GM19043 (cell line): ENCODE data around the gene IL20.
"Not testable (repeated sequence)": the region's sequence is repeated elsewhere in the genome, so short reads cannot be mapped to it uniquely, and the experiment has no call there.

Experiments used
- ATAC-seq: cut with Tn5 transposase; IDR thresholded peaks from one replicate; pipeline ENCODE4 v1.9.1; 2021; ENCODE audit warnings: low read depth; ENCODE audit not compliant: unreplicated experiment

IL20 gene

DNA sequence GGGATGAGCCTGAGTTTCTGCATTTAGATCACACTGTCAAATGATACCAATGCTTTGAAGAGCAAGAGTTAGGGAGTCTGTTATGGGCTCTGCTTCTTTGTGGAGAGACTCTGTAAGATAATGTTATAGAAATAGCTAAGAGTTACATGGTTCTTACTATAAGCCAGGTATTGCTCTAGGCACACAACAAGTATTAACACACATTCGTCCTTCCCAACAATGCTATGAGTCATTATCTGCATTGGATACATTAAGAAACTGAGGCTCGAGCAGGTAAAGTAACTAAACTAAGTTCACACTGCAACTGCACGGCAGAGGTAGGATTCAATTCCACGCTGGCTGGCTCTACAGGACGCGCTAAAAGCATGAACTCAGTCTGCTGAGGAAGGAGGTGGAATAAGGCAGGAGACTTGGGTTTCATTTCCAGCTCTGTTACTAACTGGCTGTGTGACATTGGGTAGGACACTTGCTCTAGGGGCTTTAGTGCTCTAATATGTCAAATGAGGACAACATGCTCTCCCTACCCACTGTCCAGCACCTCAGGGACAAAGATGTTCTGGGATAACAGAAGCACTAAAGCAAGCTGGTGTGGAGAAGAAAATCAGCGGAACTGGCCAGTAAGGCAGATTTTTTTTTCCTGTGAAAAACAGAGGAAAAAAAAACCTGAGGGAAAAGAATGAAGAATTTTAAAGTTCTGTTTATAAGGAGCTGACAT, 23.7 kb upstream of the IL20 start:
- no peak for ATAC-seq

- no peak for ATAC-seq
Measured at GRCh38 chr1:206842854-206843253, 22.6 kb upstream of the IL20 start.

DNA sequence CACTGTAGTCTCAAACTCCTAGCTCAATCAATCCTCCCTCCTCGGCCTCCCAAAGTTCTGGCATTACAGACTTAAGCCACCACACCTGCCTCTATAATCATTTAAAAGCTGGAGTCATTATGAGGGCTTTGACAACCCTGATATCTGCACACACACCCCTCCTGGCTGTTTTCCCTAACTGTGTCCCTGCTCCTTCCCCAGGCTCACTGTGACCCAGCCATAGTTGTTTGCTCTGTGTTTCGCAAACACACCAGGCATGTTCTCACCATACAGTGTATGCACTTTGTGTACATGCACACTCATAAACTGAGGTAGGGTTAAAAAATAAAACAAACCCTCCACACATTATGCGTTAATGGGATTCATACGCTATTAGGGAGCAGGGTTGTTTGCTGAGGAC, 21.8 kb upstream of the IL20 start:
- no peak for ATAC-seq

GRCh38 chr1:206846487-206846886, 18.9 kb upstream of the IL20 start:
- no peak for ATAC-seq

- no peak for ATAC-seq
Measured at GRCh38 chr1:206847337-206847834, 18.0 kb upstream of the IL20 start.

DNA sequence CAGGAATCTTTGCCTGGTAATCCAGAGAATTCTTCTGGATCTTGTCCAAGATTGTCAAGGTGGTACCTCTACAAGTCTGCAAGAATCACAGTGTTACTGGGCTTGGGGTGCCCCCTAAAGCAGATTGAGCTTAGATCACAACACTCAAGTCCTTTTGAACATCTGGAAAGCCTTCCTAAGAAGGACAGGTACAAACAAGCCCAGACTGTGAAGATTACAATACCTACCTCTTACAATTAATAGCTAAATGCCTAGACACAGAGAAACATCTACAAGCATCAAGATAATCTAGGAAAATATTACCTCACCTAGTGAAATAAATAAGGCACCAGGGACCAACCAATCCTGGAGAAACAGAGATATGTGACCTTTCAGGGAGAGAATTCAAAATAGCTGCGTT, 17.5 kb upstream of the IL20 start:
- no peak for ATAC-seq

DNA sequence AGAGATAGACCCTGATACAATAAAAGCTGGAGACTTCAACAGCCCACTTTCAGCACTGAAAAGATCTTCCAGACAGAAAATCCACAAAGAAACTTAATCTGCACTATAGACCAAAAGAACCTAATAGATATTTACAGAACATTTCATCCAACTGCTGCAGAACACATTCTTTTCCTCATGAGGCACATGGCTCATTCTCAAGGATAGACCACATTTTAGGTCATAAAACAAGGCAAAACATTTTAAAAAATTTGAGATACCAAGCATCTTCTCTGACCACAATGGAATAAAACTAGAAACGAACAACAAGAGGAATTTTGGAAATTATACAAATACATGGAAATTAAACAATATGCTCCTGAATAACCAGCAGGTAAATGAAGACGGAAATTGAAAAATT, 15.0 kb upstream of the IL20 start:
- ATAC-seq: no peak

GRCh38 chr1:206851341-206852010, 13.9 kb upstream of the IL20 start:
- no peak for ATAC-seq

- not testable (repeated sequence) for ATAC-seq
Measured at GRCh38 chr1:206852662-206853061, 12.8 kb upstream of the IL20 start.

GRCh38 chr1:206853696-206854095, 11.7 kb upstream of the IL20 start:
- ATAC-seq: not testable (repeated sequence)

DNA sequence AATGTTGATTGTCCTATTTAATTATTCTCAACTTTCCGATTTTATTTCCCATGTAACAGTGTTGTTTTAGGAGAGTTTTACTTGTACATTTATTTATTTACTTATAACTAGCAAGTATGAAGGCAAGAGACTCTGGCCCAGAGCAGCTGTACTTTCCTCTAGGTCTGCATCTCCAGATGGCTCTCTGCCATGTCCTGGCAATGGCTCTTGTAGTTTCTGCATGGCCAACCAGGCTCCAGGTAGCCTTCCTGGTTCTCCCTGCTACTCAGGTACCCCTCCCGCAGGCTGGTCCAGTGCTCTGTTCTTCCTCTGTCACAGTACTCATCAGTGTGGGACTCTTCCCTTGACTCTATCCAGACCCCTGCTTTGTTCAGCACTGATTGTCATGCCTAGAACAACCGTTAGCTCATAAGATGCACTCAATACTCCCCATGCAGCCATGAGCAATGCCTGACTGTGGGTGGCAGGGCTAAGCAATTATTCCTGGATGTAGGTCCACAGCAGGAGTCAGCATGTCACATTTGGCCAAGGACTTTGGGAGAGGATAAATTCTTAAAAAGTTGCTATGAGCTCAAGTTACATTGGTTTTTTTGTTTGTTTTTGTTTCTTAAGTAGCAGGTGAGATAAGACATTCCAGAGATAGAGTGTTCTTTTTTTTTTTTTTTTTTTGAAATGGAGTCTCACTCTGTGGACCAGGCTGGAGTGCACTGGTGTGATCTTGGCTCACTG, 10.9 kb upstream of the IL20 start:
- ATAC-seq: no peak

- no peak for ATAC-seq
Measured at GRCh38 chr1:206855859-206856258, 9.6 kb upstream of the IL20 start.

GRCh38 chr1:206856674-206857464, 8.6 kb upstream of the IL20 start:
- ATAC-seq: no peak

- ATAC-seq: no peak
Measured at GRCh38 chr1:206859082-206859521, 6.3 kb upstream of the IL20 start.

DNA sequence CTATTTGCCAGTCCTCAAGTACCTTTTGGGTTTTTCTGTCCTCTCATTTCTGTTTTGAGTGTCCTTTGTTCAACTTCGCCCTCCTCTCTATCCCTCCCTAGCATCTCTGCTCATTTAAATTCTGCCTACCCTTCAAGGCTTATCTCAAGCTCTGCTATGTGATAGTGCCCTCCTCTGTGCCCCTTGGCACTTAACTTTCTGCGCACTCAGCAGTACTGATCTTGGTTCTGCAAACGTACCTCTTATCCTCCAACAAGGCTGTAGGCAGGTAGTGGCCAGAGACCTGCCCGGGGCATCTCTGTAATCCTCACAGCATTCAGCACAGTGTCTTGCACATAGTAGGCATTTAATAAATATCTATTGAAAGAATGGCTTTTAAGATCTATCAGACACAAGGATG, 5.3 kb upstream of the IL20 start:
- no peak for ATAC-seq

- ATAC-seq: no peak
Measured at GRCh38 chr1:206863266-206863665, 2.2 kb upstream of the IL20 start.

GRCh38 chr1:206866062-206866461, 639 bp downstream of the IL20 start:
- ATAC-seq: no peak

DNA sequence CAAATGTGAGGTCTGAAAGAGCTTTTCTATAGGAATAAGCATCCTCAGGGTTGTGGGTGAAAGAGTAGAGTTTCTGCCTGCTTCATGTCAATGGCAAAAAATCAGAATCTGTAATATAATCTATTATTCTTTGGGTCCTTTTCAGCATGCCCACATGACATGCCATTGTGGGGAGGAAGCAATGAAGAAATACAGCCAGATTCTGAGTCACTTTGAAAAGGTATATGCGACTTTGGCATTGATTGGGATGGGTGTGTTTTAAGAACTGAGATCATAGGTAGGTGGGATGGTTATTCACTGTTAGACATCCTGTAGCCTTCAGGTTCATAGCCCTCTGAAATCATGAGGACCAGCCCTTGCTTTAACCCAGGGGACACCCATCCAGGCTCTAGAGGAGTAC, 1.8 kb downstream of the IL20 start:
- ATAC-seq: no peak

GRCh38 chr1:206867716-206868115, 2.3 kb downstream of the IL20 start:
- ATAC-seq: no peak

GRCh38 chr1:206868264-206868663, 2.8 kb downstream of the IL20 start:
- no peak for ATAC-seq

GRCh38 chr1:206872139-206872538, 6.7 kb downstream of the IL20 start:
- ATAC-seq: no peak
